Fibroblast of mammary gland (primary cell): ENCODE data around the gene CACNA1H.
"Not testable (repeated sequence)": the region's sequence is repeated elsewhere in the genome, so short reads cannot be mapped to it uniquely, and the experiment has no call there.

Experiments used
- DNase-seq: peaks from one replicate; pipeline ENCODE4 v3.0.0-alpha.2; 2010; ENCODE audit warnings: low read depth
- H3K4me3 ChIP-seq: 2 replicates; pipeline ENCODE4 v1.5.1; 2011; ENCODE audit warnings: low read depth, mild to moderate bottlenecking, low read length, moderate library complexity; ENCODE audit not compliant: control insufficient read depth
- CTCF ChIP-seq: conservative IDR thresholded peaks from 2 replicates; pipeline ENCODE4 v1.5.1; 2011; ENCODE audit warnings: low read depth, low read length, inconsistent platforms; ENCODE audit not compliant: control insufficient read depth, insufficient read depth

The CACNA1H gene

GRCh38 chr16:1225051-1225451 lies 72.1 kb downstream of the CACNA1H start, which contains the start of gene TPSG1:
Gene TPSG1, minus strand, starts transcription at chr16:1225268. Its CDS starts 16 bp downstream, at chr16:1225252.
- no peak within 1 kb of the TSS for H3K4me3 ChIP-seq
- DNase-seq = no peak
- TF ChIP-seq CTCF = no peak

GRCh38 chr16:1225728-1226311 lies 72.9 kb downstream of the CACNA1H start:
- H3K4me3 ChIP-seq, DNase-seq: not testable (repeated sequence)

GRCh38 chr16:1226692-1227091 lies 73.8 kb downstream of the CACNA1H start:
- H3K4me3 ChIP-seq, DNase-seq: not testable (repeated sequence)

GRCh38 chr16:1228227-1228626 lies 75.3 kb downstream of the CACNA1H start:
- not testable (repeated sequence) for DNase-seq, H3K4me3 ChIP-seq

- DNase-seq, H3K4me3 ChIP-seq: not testable (repeated sequence)
These were observed 76.6 kb downstream of the CACNA1H start for GRCh38 chr16:1229476-1229875.

- DNase-seq, H3K4me3 ChIP-seq: not testable (repeated sequence)
These were observed 77.2 kb downstream of the CACNA1H start, which contains the start of gene TPSB2 for GRCh38 chr16:1230084-1230470. Gene TPSB2, minus strand, starts transcription at chr16:1230184. Its CDS starts 233 bp downstream, at chr16:1229951.

- not testable (repeated sequence) for DNase-seq, H3K4me3 ChIP-seq
These were observed 77.7 kb downstream of the CACNA1H start for GRCh38 chr16:1230471-1231212.

- not testable (repeated sequence) for DNase-seq, H3K4me3 ChIP-seq
These were observed 78.4 kb downstream of the CACNA1H start for GRCh38 chr16:1231301-1231700.

- not testable (repeated sequence) for DNase-seq, H3K4me3 ChIP-seq
These were observed 79.3 kb downstream of the CACNA1H start for GRCh38 chr16:1232049-1232748.

GRCh38 chr16:1236659-1237058 lies 83.8 kb downstream of the CACNA1H start:
- H3K4me3 ChIP-seq, DNase-seq: not testable (repeated sequence)

GRCh38 chr16:1237990-1238389 lies 85.1 kb downstream of the CACNA1H start:
- no peak for TF ChIP-seq CTCF
- H3K4me3 ChIP-seq = no peak overlapping the region
- DNase-seq = no peak

GRCh38 chr16:1238909-1239308 lies 86.0 kb downstream of the CACNA1H start:
- not testable (repeated sequence) for H3K4me3 ChIP-seq, DNase-seq

- DNase-seq = not testable (repeated sequence)
These were observed 86.7 kb downstream of the CACNA1H start for GRCh38 chr16:1239575-1239974.

GRCh38 chr16:1240436-1240835 lies 87.5 kb downstream of the CACNA1H start, which contains the start of gene TPSAB1:
Gene TPSAB1, plus strand, starts transcription at chr16:1240705. Its CDS starts 234 bp downstream, at chr16:1240939.
- H3K4me3 ChIP-seq, DNase-seq: not testable (repeated sequence)

More at GRCh38 chr16:1239575-1239974, 86.7 kb downstream of the CACNA1H start:
- not testable (repeated sequence) for H3K4me3 ChIP-seq

GRCh38 chr16:1241081-1241480 lies 88.2 kb downstream of the CACNA1H start:
- not testable (repeated sequence) for DNase-seq, H3K4me3 ChIP-seq

GRCh38 chr16:1243363-1243762 lies 90.5 kb downstream of the CACNA1H start:
- H3K4me3 ChIP-seq, DNase-seq: not testable (repeated sequence)
